Measurements from ENCODE around the gene TAOK3. TPM values are rescaled to one million over a fixed set of nuclear protein-coding genes. Genes with fewer than 3 reads are reported as not detected.

The TAOK3 gene
- total RNA-seq, 1 donor from 2014 or later = 10.4 TPM

DNA sequence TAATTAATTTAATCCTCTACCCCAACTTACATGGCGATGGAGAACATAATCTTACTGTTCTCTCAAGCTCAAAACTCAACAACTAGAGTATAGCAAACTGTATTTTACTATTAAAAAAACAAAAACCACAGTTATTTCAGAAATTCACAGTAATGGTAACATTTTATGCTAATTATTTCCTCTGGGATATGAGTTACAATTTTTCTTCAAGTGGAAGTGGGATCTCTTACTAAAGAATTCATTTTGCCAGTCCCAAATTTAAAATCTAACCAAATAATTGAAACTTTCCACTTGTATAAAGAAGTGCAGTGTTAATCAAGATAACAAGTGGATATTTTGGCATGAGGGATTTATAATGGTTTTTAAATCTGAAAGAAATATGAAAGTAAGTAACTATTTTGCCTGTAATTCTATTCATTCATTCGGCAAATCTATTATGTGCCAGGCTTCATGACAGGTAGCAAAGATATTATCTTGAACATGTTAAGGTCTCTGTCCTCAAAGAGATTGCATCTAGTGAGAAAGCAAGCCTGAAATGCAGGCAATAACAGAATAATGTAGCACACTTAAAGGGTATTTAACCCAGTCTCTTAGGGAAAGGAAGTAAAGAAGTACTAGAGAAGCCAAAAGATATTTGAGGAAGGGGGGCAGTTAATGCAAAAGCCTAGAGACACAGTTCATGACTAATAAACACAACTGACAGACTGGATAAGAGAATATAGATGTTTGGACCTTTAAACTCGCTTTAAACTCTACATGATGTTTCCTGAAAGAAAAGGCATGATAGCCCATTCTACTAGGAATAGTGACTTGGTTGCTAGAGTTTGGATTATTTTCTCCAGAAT, 44.0 kb downstream of the TAOK3 start:
- no peak for DNase-seq (ENCODE audit: low read depth)
- TF ChIP-seq, protein P1, sequence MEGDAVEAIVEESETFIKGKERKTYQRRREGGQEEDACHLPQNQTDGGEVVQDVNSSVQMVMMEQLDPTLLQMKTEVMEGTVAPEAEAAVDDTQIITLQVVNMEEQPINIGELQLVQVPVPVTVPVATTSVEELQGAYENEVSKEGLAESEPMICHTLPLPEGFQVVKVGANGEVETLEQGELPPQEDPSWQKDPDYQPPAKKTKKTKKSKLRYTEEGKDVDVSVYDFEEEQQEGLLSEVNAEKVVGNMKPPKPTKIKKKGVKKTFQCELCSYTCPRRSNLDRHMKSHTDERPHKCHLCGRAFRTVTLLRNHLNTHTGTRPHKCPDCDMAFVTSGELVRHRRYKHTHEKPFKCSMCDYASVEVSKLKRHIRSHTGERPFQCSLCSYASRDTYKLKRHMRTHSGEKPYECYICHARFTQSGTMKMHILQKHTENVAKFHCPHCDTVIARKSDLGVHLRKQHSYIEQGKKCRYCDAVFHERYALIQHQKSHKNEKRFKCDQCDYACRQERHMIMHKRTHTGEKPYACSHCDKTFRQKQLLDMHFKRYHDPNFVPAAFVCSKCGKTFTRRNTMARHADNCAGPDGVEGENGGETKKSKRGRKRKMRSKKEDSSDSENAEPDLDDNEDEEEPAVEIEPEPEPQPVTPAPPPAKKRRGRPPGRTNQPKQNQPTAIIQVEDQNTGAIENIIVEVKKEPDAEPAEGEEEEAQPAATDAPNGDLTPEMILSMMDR (conservative IDR thresholded peaks at IDR 0.05; ENCODE audit: low read depth, low read length) = no peak
- H3K4me3 ChIP-seq (ENCODE audit: low read depth, low read length) = no peak overlapping the region

DNA sequence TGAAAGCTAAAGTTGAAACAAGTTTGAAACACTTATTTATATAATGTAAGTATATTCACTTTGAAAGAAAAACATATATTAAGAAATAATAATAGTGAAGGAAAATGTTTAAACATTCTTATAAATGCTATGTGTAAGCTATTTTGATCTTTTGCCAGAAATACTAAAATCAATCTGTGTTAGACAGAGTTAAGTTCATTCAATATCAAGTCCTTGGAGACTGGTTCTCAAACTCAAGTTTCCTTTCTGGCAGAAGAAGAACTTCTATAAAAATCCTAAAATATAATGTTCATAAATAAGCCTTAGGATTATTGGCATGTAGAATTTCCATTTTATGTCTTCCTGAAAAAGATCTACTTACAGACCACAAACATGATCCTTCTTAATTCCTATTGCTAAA, 45.3 kb downstream of the TAOK3 start:
- TF ChIP-seq, protein P1 (conservative IDR thresholded peaks at IDR 0.05; ENCODE audit: low read depth, low read length) = no peak
- no peak overlapping the region for H3K4me3 ChIP-seq (ENCODE audit: low read depth, low read length)
- no peak for DNase-seq (ENCODE audit: low read depth)

DNA sequence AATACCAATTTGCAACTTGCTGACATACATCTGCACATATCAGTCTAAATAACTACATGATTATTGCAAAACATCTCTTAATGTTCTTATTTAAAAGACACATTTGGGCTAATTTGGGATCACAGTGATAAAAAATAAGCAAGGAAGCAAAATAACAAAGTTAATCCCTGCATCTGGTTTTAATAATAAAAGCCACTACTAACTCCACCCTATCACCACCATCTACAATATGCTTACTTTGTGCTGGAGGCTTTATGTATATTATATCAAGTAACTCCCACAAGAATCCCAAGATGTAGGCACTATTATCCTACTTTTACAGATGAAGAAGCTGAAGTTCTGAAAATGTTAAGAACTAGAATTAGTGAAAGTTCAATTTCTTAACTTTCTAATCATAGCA, 45.7 kb downstream of the TAOK3 start:
- TF ChIP-seq, protein P1 (conservative IDR thresholded peaks at IDR 0.05; ENCODE audit: low read depth, low read length) = no peak
- no peak overlapping the region for H3K4me3 ChIP-seq (ENCODE audit: low read depth, low read length)
- DNase-seq (ENCODE audit: low read depth) = no peak

DNA sequence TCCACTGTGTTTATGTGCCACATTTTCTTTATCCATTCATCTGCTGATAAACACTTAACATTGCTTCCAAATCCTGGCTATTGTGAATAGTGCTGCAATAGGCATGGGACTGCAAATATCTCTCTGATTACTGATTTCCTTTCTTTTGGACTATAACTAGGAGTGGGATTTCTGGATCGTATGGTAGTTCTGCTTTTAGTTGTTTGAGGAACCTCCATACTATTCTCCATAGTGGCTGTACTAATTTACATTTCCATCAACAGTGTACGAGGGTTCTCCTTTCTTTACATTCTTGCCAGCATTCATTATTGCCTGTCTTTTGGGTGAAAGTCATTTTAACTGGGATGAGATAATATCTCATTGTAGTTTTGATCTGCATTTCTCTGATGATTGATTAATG, 47.6 kb downstream of the TAOK3 start:
- TF ChIP-seq, protein P1 (conservative IDR thresholded peaks at IDR 0.05; ENCODE audit: low read depth, low read length) = no peak
- DNase-seq (ENCODE audit: low read depth) = no peak
- H3K4me3 ChIP-seq (ENCODE audit: low read depth, low read length) = no peak overlapping the region

DNA sequence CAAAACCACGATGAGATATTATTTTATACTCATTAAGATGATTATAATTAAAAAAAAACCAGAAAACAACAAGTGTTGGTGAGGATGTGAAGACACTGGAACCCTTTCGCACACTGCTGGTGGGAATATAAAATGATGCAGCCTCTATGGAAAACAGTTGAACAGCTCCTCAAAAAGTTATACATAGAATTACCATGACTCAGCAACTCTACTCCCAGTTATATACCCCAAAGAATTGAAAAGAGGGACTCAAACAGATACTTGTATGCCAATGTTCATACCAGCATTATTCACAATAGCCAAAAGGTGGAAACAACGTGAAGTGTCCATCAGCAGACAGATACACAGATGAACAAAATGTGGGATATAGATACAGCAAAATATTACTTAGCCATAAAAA, 53.1 kb downstream of the TAOK3 start:
- H3K4me3 ChIP-seq (ENCODE audit: low read depth, low read length) = no peak overlapping the region
- TF ChIP-seq, protein P1 (conservative IDR thresholded peaks at IDR 0.05; ENCODE audit: low read depth, low read length) = no peak
- no peak for DNase-seq (ENCODE audit: low read depth)

DNA sequence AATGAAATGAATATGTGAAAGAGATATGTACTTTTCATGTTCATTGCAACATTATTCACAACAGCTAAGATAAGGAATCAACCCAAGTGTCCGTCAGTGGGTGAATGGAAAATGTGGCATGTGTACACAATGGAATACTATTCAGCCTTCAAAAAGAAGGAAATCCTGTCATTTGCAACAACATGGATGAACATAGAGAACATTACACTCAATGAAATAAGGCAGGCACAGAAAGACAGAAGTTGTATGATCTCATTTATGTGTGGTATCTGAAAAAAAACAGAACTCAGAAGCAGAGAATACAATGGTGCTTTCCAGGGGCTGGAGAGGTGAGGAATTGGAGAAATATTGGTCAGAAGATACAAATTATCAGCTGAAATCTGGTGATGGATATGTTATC, 54.0 kb downstream of the TAOK3 start:
- TF ChIP-seq, protein P1 (conservative IDR thresholded peaks at IDR 0.05; ENCODE audit: low read depth, low read length) = no peak
- no peak for DNase-seq (ENCODE audit: low read depth)
- H3K4me3 ChIP-seq (ENCODE audit: low read depth, low read length) = no peak overlapping the region

DNA sequence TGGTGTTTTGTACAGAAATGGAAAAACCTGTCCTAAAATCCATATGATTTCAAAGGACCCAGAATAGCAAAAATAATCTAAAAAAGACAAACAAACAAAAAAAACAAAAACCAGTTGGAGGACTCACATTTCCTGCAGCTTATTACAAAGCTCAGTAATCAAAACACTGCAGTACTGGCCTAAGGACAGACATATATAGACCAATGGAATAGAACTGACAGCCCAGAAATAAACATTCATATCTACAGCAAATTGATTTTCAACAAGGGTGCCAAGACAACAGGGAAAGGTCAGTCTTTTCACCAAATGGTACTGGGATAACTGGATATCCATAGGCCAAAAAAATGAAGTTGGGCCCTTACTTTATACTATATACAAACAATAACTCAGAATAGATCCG, 55.0 kb downstream of the TAOK3 start:
- no peak for DNase-seq (ENCODE audit: low read depth)
- TF ChIP-seq, protein P1 (conservative IDR thresholded peaks at IDR 0.05; ENCODE audit: low read depth, low read length) = no peak

More for the DNA sequence above, 55.0 kb downstream of the TAOK3 start:
- H3K4me3 ChIP-seq (ENCODE audit: low read depth, low read length) = no peak overlapping the region

Data from epithelial cell of proximal tubule (primary cell).